Neural progenitor cell (in vitro differentiated cells): ENCODE measurements around the gene STEEP1.
"Not testable (repeated sequence)": the region's sequence is repeated elsewhere in the genome, so short reads cannot be mapped to it uniquely, and the experiment has no call there.

ENCODE experiments used
- EZH2 ChIP-seq: fragments of 200-600 bp; sonication (generic); IDR thresholded peaks from 2 replicates; pipeline ENCODE4 v1.6.1; 2017; ENCODE audit warnings: antibody characterized with exemption, mild to moderate bottlenecking, moderate library complexity
- EZH2phosphoT487 ChIP-seq: fragments of 200-600 bp; sonication (generic); IDR thresholded peaks from 2 replicates; pipeline ENCODE4 v1.6.1; 2017; ENCODE audit warnings: antibody characterized with exemption
- TF ChIP-seq, protein P1 (sequence below): fragments of 200-600 bp; sonication (generic); IDR thresholded peaks from 2 replicates; pipeline ENCODE4 v1.5.1; 2017; ENCODE audit warnings: antibody characterized with exemption, mild to moderate bottlenecking

GRCh38 chrX:119505145-119505544 is 60.1 kb downstream of the STEEP1 start:
- TF ChIP-seq, protein P1, sequence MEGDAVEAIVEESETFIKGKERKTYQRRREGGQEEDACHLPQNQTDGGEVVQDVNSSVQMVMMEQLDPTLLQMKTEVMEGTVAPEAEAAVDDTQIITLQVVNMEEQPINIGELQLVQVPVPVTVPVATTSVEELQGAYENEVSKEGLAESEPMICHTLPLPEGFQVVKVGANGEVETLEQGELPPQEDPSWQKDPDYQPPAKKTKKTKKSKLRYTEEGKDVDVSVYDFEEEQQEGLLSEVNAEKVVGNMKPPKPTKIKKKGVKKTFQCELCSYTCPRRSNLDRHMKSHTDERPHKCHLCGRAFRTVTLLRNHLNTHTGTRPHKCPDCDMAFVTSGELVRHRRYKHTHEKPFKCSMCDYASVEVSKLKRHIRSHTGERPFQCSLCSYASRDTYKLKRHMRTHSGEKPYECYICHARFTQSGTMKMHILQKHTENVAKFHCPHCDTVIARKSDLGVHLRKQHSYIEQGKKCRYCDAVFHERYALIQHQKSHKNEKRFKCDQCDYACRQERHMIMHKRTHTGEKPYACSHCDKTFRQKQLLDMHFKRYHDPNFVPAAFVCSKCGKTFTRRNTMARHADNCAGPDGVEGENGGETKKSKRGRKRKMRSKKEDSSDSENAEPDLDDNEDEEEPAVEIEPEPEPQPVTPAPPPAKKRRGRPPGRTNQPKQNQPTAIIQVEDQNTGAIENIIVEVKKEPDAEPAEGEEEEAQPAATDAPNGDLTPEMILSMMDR: not testable (repeated sequence)
- TF ChIP-seq EZH2phosphoT487, EZH2: not testable (repeated sequence)
